IMR-90 (cell line): ENCODE measurements around the gene GPSM1.

ENCODE experiments used
- FOS ChIP-seq: fragments of 150-350 bp; IDR thresholded peaks from 2 replicates; pipeline ENCODE4 v1.6.1; 2016; ENCODE audit warnings: low read depth, low read length
- MAFK ChIP-seq: IDR thresholded peaks from 2 replicates; pipeline ENCODE4 v1.6.1; 2012; ENCODE audit warnings: low read depth, low read length, improper control_type of control experiment
- POLR2A ChIP-seq: IDR thresholded peaks from 2 replicates; pipeline ENCODE4 v1.6.1; 2012; ENCODE audit warnings: mild to moderate bottlenecking, low read depth, low read length
- TF ChIP-seq, protein P1 (sequence below): conservative IDR thresholded peaks from 2 replicates; pipeline ENCODE4 v1.5.1; 2012; ENCODE audit warnings: mild to moderate bottlenecking, low read depth, low read length, improper control_type of control experiment
- TF ChIP-seq, protein P2 (sequence below): fragments of 150-350 bp; IDR thresholded peaks from 2 replicates; pipeline ENCODE4 v1.6.1; 2017; ENCODE audit warnings: mild to moderate bottlenecking, antibody characterized with exemption, low read length, low read depth

DNA sequence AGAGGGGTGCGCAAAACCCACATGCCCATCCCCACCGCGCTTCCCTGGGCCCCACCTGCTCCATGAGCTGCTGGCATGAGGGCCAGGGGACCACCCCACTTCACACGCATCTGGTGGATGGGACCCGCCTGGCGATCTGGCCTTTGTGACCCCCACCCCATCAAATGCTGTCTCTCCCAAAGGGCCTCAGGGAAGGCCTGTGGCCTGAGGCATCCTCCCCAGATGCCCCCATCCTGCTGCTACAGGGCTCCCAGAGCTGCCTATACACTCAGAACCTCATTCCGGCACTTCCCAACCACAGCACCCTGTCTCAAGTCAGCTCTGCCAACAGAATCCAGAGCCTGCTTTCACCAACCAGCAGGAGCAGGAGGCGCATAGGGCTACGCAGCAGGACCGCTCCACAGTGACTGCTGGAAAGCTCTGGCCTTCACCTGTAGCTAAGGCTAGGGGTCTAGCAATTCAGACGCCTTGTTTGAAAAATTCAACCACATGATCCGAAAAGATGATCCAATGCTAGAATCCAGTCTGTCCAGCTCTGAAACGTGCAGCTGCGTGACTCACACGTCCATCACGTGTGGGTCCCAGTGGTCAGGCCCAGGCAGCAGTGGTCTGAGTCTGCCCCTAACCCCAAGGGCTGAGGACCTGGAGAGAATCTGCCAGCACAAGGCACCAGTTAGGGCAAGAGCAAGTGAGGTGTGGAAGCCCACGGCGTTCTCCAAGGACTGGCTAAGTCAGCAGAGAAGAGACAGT lies 74.0 kb downstream of the GPSM1 start:
- TF ChIP-seq, protein P1, sequence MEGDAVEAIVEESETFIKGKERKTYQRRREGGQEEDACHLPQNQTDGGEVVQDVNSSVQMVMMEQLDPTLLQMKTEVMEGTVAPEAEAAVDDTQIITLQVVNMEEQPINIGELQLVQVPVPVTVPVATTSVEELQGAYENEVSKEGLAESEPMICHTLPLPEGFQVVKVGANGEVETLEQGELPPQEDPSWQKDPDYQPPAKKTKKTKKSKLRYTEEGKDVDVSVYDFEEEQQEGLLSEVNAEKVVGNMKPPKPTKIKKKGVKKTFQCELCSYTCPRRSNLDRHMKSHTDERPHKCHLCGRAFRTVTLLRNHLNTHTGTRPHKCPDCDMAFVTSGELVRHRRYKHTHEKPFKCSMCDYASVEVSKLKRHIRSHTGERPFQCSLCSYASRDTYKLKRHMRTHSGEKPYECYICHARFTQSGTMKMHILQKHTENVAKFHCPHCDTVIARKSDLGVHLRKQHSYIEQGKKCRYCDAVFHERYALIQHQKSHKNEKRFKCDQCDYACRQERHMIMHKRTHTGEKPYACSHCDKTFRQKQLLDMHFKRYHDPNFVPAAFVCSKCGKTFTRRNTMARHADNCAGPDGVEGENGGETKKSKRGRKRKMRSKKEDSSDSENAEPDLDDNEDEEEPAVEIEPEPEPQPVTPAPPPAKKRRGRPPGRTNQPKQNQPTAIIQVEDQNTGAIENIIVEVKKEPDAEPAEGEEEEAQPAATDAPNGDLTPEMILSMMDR: no peak
- TF ChIP-seq POLR2A: peak; percentile 27; the same call in 1 of the 2 replicates
- TF ChIP-seq FOS: no peak
- TF ChIP-seq, protein P2, sequence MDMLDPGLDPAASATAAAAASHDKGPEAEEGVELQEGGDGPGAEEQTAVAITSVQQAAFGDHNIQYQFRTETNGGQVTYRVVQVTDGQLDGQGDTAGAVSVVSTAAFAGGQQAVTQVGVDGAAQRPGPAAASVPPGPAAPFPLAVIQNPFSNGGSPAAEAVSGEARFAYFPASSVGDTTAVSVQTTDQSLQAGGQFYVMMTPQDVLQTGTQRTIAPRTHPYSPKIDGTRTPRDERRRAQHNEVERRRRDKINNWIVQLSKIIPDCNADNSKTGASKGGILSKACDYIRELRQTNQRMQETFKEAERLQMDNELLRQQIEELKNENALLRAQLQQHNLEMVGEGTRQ: peak; percentile 64
- TF ChIP-seq MAFK: no peak
